ENCODE results near the gene SSC4D.
"Not testable (repeated sequence)": the region's sequence is repeated elsewhere in the genome, so short reads cannot be mapped to it uniquely, and the experiment has no call there.

SSC4D gene

GRCh38 chr7:76417654-76418310 is 8.3 kb upstream of the SSC4D start:
- DNase-seq: not testable (repeated sequence)

- DNase-seq: no peak
Measured at GRCh38 chr7:76412249-76412648, 2.8 kb upstream of the SSC4D start.

GRCh38 chr7:76411626-76412025 is 2.1 kb upstream of the SSC4D start:
- no peak for DNase-seq

GRCh38 chr7:76408121-76408560 is 1.4 kb downstream of the SSC4D start:
- DNase-seq: no peak

GRCh38 chr7:76407718-76408117 is 1.8 kb downstream of the SSC4D start:
- DNase-seq: no peak

- DNase-seq: no peak
Measured at GRCh38 chr7:76405738-76406137, 3.8 kb downstream of the SSC4D start.

- no peak for DNase-seq
Measured at GRCh38 chr7:76403780-76404494, 5.6 kb downstream of the SSC4D start.

GRCh38 chr7:76403097-76403496 is 6.4 kb downstream of the SSC4D start:
- DNase-seq: not testable (repeated sequence)

- no peak for DNase-seq
Measured at GRCh38 chr7:76400248-76400647, 9.2 kb downstream of the SSC4D start.

GRCh38 chr7:76397409-76398183 is 11.9 kb downstream of the SSC4D start:
- DNase-seq: peak; percentile 92

- no peak for DNase-seq
Measured at GRCh38 chr7:76396864-76397263, 12.6 kb downstream of the SSC4D start.

GRCh38 chr7:76395965-76396726 is 13.4 kb downstream of the SSC4D start:
- DNase-seq: no peak

GRCh38 chr7:76395605-76395964 is 13.9 kb downstream of the SSC4D start:
- not testable (repeated sequence) for DNase-seq

GRCh38 chr7:76394957-76395356 is 14.5 kb downstream of the SSC4D start:
- no peak for DNase-seq

- peak; percentile 97 for DNase-seq
Measured at GRCh38 chr7:76393116-76394031, 16.1 kb downstream of the SSC4D start.

GRCh38 chr7:76392531-76393115 is 16.9 kb downstream of the SSC4D start:
- no peak for DNase-seq

GRCh38 chr7:76390092-76390491 is 19.4 kb downstream of the SSC4D start:
- DNase-seq: no peak

GRCh38 chr7:76387789-76388188 is 21.7 kb downstream of the SSC4D start:
- not testable (repeated sequence) for DNase-seq

- DNase-seq: no peak
Measured at GRCh38 chr7:76386691-76387260, 22.7 kb downstream of the SSC4D start.

- no peak for DNase-seq
Measured at GRCh38 chr7:76383089-76383944, 26.2 kb downstream of the SSC4D start.

Measured in activated effector memory CD4-positive, alpha-beta T cell treated with anti-CD3 and anti-CD28 coated beads, Interleukin-2, amount 50 U/mL, for 16 hours (primary cell).